HepG2 (cell line): ENCODE results near the gene ZNF625. TPM values are rescaled to one million over a fixed set of nuclear protein-coding genes. Genes with fewer than 3 reads are reported as not detected.

ENCODE experiments used
- SP4 ChIP-seq: sonication (generic); formaldehyde crosslinking; IDR thresholded peaks from 2 replicates; pipeline ENCODE4 v1.8.1; 2023; ENCODE audit warnings: mild to moderate bottlenecking, missing genetic modification reagents
- ZFP82 ChIP-seq: sonication (generic); formaldehyde crosslinking; IDR thresholded peaks from 2 replicates; pipeline ENCODE4 v1.5.1; 2020; ENCODE audit warnings: mild to moderate bottlenecking, missing genetic modification reagents, borderline replicate concordance
- polyA plus RNA-seq, 8 experiments: library from polyadenylated mRNA; depleted of rRNA in 3 of 8; stranded (reverse) in 7 of 8; unstranded in 1 of 8; fragments of >200 nt; fragmentation: Illumina TruSeq in 4 of 8; extraction: Trizol in 4 of 8; gene quantifications; 2 replicates each; pipeline versions ENCODE4 v1.2.1 to v1.2.3, GENCODE V29; 2011 to 2016; ENCODE audit warnings: low read depth in 4 of 8, missing spikeins in 1 of 8, mixed read lengths in 1 of 8; ENCODE audit not compliant: insufficient read depth in 1 of 8
- total RNA-seq, 5 experiments: library from RNA; depleted of rRNA; stranded (reverse); fragments of >200 nt; fragmentation: Illumina TruSeq; extraction: Trizol; gene quantifications; 2 replicates each; pipeline ENCODE4 v1.2.3, GENCODE V29; 2016; ENCODE audit warnings: low read depth in 1 of 5
- TF ChIP-seq, protein P1 (sequence below): sonication (generic); formaldehyde crosslinking; IDR thresholded peaks from one replicate; pipeline ENCODE4 v1.5.1; 2020; ENCODE audit warnings: mild to moderate bottlenecking, missing genetic modification reagents; ENCODE audit errors: not compliant biosample characterization

The ZNF625 gene
- total and polyA plus RNA-seq, 2 of the 13 experiments (the other 11 are each of a cell fraction or from before 2014, with no cell fraction given): 1.7 to 12.2 TPM

DNA sequence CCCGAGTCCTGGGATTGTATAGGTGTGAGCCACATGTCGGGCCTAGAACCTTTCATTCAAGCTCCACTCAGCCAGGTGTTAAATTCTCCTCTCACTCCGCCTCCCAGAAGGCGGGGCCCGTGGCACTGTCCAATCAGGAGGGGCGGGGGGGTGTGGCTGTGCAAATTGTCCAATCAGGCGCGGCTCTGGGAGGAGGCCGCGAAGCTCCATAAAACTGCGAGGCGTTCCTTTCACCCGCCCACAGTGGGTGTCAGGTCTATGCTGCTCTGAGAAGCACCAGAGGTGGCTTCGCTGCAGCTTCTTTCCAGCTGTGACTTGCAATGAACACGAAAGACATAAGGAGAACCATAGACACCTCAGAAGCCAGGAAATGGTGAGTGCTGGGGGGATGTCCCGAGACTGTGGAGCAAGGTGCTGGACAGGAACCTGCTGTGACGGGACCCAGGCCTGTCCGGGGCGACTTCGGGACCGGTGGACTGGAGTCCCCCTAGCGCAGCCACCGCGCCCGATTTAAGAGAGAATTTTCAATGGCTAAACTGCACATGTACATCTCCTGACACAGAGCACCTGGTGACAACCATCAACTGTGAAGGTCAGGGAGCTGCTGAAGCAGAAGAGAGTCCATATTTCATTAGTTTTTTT lies 3.4 kb upstream of the ZNF625 start (continued):
- TF ChIP-seq, protein P1, sequence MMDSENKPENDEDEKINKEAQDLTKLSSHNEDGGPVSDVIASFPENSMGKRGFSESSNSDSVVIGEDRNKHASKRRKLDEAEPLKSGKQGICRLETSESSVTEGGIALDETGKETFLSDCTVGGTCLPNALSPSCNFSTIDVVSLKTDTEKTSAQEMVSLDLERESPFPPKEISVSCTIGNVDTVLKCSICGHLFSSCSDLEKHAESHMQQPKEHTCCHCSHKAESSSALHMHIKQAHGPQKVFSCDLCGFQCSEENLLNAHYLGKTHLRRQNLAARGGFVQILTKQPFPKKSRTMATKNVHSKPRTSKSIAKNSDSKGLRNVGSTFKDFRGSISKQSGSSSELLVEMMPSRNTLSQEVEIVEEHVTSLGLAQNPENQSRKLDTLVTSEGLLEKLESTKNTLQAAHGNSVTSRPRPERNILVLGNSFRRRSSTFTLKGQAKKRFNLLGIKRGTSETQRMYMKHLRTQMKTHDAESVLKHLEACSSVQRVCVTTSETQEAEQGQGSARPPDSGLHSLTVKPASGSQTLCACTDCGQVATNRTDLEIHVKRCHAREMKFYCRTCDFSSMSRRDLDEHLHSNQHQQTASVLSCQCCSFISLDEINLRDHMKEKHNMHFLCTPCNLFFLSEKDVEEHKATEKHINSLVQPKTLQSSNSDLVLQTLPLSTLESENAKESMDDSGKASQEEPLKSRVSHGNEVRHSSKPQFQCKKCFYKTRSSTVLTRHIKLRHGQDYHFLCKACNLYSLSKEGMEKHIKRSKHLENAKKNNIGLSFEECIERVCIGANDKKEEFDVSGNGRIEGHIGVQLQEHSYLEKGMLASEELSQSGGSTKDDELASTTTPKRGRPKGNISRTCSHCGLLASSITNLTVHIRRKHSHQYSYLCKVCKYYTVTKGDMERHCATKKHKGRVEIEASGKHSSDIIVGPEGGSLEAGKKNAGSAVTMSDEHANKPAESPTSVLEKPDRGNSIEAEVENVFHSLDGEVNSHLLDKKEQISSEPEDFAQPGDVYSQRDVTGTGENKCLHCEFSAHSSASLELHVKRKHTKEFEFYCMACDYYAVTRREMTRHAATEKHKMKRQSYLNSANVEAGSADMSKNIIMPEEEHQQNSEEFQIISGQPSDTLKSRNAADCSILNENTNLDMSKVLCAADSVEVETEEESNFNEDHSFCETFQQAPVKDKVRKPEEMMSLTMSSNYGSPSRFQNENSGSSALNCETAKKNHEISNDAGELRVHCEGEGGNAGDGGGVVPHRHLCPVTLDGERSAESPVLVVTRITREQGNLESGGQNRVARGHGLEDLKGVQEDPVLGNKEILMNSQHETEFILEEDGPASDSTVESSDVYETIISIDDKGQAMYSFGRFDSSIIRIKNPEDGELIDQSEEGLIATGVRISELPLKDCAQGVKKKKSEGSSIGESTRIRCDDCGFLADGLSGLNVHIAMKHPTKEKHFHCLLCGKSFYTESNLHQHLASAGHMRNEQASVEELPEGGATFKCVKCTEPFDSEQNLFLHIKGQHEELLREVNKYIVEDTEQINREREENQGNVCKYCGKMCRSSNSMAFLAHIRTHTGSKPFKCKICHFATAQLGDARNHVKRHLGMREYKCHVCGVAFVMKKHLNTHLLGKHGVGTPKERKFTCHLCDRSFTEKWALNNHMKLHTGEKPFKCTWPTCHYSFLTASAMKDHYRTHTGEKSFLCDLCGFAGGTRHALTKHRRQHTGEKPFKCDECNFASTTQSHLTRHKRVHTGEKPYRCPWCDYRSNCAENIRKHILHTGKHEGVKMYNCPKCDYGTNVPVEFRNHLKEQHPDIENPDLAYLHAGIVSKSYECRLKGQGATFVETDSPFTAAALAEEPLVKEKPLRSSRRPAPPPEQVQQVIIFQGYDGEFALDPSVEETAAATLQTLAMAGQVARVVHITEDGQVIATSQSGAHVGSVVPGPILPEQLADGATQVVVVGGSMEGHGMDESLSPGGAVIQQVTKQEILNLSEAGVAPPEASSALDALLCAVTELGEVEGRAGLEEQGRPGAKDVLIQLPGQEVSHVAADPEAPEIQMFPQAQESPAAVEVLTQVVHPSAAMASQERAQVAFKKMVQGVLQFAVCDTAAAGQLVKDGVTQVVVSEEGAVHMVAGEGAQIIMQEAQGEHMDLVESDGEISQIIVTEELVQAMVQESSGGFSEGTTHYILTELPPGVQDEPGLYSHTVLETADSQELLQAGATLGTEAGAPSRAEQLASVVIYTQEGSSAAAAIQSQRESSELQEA (CRISPR knock-in tag): no peak
- TF ChIP-seq ZFP82 (CRISPR knock-in tag): no peak
- no peak for TF ChIP-seq SP4 (CRISPR knock-in tag)
